Activated CD8-positive, alpha-beta memory T cell treated with anti-CD3 and anti-CD28 coated beads for 36 hours (primary cell): ENCODE results near the gene CORO2B. TPM values are rescaled to one million over a fixed set of nuclear protein-coding genes. Genes with fewer than 3 reads are reported as not detected.
"Not testable (repeated sequence)": the region's sequence is repeated elsewhere in the genome, so short reads cannot be mapped to it uniquely, and the experiment has no call there.

Source experiments
- CTCF ChIA-PET: fragments of 350-600 bp; sonication (Branson Sonifier 250); formaldehyde crosslinking; loops from one replicate; lab custom pipeline; 2021; ENCODE audit warnings: antibody characterized with exemption; lab: Charles Lee
- POLR2A ChIA-PET: fragments of 350-600 bp; sonication (Branson Sonifier 250); formaldehyde crosslinking; loops from one replicate; lab custom pipeline; 2021; ENCODE audit warnings: antibody characterized with exemption; lab: Charles Lee
- total RNA-seq, 2 experiments: library from RNA; stranded (reverse); gene quantifications; one replicate each; pipeline ENCODE4 v1.2.3, GENCODE V29; 2021

Gene CORO2B
- total RNA-seq, 2 experiments from 2014 or later, result 0.08 TPM; not detected in 1

DNA sequence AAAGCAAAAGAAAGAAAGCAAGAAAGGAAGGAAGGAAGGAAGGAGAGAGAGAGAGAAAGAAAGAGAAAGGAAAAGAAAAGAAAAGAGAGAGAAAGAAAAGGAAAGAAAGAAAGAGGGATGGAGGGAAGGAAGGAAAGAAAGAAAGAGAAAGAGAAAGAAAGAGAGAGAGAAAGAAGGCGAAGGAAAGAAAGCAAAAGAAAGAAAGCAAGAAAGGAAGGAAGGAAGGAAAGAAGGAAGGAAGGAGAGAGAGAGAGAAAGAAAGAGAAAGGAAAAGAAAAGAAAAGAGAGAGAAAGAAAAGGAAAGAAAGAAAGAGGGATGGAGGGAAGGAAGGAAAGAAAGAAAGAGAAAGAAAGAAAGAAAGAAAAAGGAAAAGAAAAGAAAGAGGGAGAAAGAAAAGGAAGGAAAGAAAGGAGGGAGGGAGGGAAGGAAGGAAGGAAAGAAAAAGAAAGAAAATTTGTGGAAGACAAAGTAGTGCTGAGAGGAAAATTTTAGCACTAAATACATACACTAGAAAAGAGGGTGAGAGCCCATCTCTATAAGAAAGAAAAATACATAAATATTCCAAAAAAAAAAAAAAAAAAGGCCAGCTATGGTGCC lies 181.3 kb downstream of the CORO2B start:
- CTCF ChIA-PET, POLR2A ChIA-PET: not testable (repeated sequence)

DNA sequence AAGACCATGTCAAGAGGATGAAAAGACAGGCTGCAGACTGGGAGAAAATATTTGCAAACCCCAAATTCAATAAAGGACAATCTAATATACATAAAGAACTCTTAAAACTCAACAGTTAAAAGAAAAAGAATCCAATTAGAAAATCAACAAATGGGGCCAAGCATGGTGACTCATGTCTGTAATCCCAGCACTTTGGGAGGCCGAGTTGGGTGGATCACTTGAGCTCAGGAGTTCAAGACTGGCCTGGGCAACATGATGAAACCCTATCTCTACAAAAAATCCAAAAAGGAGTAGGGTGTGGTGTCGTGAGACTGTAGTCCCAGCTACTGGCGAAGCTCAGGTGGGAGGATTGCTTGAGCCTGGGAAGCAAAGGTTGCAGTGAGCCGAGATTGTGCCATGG lies 184.3 kb downstream of the CORO2B start:
- ChIA-PET CTCF (no interaction called here), POLR2A (interaction anchor here (0.7 kb wide), 1 partner anchor 125 kb away, joined by 5 read pairs; no protein-coding TSS in a partner anchor)

DNA sequence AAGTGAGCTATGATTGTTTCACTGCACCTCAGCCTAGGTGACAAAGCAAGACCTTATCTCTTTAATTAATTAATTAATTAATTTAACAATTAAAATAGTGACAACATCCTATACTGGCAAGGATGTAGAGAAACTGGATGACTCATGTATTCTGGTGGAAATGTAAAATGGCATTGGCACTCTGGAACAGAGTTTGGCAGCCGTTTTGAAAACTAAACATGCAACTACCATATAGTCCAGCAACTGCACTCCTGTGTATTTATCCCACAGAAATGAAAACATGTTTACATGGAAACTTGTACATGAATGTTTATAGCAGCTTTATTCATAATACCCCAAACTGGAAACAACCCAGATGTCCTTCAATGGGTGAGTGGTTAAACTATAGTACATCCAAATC lies 185.3 kb downstream of the CORO2B start:
- ChIA-PET POLR2A (no interaction called here), CTCF (interaction anchor here (1.4 kb wide), 1 partner anchor 111 kb away, joined by 5 read pairs; no protein-coding TSS in a partner anchor)

DNA sequence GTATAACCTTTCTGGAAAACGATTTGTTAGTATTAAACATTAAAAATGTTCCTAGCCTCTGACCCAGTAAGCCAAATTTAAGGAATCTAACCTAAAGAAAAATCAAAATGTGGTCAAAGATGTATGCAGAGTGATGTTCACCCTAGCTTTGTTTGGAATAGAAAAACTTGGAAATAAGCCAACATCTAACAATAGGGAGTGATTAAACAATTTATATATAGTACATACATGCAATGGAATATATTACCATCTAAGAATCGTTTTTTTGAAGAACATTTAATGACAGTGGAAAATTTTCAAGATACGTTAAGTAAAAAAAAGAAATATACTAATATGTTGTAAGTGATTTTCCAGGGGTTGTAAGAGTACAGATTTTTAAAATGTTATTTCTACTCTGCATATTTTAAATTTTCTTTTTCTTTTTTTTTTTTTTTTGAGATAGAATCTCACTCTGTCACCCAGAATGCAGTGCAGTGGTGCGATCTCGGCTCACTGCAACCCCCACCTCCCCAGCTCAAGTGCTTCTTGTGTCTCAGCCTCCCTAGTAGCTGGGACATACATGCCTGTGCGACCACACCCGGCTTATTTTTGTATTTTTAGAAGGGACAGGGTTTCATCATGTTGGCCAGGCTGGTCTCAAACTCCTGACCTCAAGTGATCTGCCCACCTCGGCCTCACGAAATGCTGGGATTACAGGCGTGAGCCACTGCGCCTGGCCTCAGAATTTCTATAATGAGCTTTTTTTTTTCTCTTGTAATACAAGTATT lies 187.0 kb downstream of the CORO2B start:
- ChIA-PET POLR2A (no interaction called here), CTCF (interaction anchor here (1.4 kb wide), 1 partner anchor 110 kb away, joined by 5 read pairs; no protein-coding TSS in a partner anchor)

DNA sequence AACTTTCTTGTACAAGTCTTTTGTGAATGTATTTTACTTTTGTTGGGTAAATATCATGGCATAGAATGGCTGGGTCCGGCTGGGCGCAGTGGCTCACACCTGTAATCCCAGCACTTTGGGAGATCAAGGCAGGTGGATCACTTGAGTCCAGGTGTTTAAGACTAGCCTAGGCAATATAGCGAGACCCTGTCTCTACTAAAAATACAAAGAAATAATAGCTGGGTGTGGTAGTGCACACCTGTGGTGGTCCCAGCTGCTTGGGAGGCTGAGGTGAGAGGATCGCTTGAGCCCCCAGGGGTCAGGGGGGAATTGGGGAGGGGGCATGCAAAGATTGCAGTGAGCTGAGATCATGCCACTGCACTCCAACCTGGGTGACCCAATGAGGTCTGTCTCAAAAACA lies 189.0 kb downstream of the CORO2B start:
- CTCF ChIA-PET, result no interaction called here
- POLR2A ChIA-PET, result no interaction called here

DNA sequence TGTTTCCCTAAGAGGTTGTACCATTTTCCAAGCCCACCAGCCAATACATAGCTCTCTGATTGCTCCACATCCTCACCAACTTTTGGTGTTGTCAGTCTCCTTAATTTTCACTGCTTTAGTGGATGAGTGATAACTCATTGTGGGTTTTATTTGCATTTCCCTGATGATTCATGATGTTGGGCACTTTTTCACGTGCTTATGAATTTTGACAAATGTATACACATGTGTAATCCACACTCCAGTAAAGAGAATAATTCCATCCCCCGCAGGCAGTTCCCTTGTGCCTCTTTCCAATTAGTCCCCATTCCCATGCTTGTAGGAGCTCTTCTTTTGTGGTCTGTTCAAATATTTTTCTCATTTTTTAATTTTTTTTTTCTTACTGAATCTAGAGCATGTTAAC lies 189.5 kb downstream of the CORO2B start:
- POLR2A ChIA-PET, result no interaction called here
- CTCF ChIA-PET, result no interaction called here

DNA sequence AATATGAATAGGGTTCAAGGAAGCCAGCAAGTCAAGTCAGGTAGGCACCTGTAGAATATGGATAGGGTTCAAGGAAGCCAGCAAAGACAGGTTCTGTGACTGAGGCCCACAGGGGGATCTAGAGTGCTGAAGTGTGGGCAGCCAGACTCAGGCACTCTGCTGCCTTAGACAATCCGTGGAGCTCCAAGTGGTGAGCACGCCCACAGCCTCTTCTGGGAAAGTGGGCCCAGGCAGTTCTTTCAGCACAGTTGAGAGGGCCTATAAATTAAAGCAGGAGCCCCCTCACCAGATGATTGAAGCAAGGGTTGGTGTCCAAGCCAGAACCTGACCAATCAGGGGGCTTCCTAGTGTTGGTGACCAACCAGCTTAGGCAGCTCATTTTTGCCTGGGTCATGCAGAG lies 190.9 kb downstream of the CORO2B start:
- POLR2A ChIA-PET, result no interaction called here
- CTCF ChIA-PET, result interaction anchor here (0.7 kb wide), 1 partner anchor 366 kb away, joined by 3 read pairs; no protein-coding TSS in a partner anchor

DNA sequence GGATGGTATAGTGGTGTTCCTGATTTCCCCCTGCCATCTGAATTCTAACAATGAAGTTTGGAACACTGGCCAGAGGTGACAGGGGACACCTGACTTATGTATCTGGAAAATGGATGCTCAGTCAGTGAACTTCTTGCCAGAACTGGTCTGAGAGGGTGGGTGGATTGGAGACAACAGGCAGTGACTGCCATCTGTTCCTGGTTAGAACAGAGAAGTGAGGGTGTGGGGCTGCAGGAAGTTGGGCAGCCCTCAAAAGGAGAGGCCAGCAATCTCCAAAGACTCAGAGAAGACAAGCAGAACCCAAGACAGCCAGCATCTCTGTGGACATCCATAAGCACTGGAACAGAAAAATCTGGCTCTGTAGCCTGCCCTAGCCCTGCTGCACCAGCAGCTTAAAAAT lies 191.4 kb downstream of the CORO2B start:
- CTCF ChIA-PET, result interaction anchor here (0.7 to 1.9 kb wide), 2 partner anchors 106 to 111 kb away, joined by 3 to 4 read pairs; no protein-coding TSS in a partner anchor
- POLR2A ChIA-PET, result no interaction called here

DNA sequence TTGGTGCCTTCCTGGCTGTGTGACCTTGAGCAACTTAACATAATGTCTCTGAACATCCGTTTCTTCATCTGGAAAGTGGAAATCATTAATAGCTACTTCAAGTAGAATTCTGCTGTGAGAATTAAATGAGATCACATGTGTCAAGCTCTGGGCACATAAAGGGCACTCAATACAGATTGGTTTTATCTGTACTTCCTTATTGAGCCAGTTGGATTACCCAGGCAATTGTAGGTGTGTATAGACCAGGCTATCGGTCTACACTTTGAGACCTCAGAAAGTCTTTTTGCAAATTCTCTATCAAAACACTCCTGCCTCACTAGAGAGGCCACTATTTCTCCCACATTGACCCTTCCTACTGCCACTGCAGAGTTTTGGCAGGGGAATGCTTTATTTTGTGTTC lies 194.2 kb downstream of the CORO2B start:
- POLR2A ChIA-PET, result no interaction called here
- CTCF ChIA-PET, result no interaction called here

DNA sequence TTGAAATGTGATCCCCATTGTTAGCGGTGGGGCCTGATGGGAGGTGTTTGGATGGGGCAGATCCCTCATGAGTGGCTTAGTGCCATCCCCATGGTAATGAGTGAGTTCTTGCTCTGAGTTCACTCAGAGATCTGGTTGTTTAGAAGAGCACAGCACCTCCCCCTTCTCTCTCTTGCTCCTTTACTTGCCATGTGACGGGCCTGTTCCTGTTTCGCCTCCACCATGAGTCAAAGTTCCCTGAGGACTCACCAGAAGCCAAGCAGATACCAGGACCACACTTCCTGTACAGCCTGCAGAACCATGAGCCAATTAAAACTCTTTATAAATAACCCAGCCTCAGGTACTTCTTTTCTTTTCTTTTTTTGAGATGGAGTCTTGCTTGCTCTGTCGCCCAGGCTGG lies 195.3 kb downstream of the CORO2B start:
- ChIA-PET CTCF (no interaction called here), POLR2A (no interaction called here)

DNA sequence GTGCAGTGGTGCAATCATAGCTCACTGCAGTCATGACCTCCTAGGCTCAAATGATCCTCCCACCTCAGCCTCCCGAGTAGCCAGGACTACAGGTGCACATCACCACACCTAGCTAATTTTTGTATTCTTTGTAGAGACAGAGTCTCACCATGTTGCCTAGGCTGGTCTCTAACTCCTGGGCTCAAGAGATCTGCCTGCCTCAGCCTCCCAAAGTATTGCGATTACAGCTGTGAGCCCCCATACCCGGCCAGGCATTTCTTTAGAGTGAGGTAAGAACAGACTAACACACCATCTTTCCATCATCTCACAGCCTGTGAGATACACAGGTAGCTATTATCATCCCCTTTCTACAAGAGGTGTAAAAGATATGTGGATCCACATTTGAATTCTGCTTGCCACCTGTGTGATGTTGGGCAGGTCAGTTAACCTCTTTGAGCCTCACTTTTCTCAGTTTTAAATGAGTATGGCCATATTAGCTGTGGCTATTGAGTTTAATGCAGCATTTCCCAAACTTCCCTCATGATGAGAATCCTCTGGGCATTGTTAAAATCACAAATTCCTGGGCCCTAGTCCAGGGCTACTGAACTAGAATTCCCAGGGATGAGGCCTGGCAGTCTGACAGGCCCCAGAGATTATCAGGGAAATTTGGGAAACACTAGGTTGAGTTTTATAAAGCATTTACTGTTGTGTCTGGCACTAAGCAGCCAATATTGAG lies 195.9 kb downstream of the CORO2B start:
- ChIA-PET POLR2A (no interaction called here), CTCF (interaction anchor here (0.6 kb wide), 1 partner anchor 204 kb away, joined by 3 read pairs; no protein-coding TSS in a partner anchor)

DNA sequence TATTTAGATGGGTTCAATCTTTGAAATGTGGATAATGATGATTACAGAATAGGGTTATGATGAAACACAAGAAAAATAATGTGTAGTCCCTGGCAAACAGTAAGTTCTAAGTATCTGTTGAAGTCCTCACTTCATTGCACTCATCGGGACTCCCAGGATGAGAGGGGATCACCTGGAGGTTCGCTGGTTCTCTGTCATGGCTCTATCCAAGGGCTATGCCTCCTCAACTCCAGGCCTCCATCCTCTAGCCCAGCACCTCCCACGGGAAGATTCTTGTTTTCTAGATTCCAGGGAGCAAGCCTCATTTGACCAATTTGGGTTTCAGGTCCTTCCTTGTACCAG lies 196.4 kb downstream of the CORO2B start:
- POLR2A ChIA-PET, result no interaction called here
- CTCF ChIA-PET, result interaction anchor here (0.6 kb wide), 1 partner anchor 205 kb away, joined by 3 read pairs; no protein-coding TSS in a partner anchor

DNA sequence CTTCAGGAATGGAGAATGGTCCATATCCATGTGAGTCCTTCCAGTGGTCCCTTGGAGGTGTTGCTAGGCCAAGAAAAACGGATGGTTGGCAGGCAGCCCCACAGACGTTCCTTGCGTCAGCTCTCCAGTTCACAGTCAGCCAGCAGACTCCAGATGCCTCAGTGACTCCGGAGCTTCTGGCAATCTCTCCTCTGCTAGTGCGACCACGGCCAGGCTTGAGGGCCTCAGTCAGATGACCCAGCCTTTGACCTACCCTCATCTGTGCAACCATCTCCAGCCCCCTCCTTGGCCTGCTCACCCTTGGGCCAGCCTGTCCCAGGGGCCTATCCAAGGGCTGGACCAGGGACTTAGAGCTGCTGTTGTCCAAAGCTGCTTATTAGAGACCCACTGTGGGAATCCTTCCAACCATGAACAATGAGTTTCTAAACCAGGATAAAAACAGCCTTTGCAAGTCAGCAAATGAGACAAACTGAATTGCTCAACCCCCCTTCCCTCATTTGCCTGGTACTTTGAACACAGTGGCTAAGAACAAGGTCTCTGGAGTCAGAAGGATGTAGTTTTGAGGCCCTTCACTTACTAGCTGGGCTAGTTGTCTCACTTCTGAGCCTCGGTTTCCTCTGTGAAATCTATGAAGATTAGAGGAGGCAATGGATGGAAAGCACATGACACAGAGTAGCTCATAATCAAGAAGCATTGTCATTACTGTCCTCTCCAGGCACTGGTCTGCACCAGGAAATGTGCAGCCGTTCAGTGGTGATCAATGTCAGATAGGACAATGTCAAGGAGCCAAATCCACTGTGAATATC lies 197.1 kb downstream of the CORO2B start:
- ChIA-PET CTCF (no interaction called here), POLR2A (no interaction called here)

DNA sequence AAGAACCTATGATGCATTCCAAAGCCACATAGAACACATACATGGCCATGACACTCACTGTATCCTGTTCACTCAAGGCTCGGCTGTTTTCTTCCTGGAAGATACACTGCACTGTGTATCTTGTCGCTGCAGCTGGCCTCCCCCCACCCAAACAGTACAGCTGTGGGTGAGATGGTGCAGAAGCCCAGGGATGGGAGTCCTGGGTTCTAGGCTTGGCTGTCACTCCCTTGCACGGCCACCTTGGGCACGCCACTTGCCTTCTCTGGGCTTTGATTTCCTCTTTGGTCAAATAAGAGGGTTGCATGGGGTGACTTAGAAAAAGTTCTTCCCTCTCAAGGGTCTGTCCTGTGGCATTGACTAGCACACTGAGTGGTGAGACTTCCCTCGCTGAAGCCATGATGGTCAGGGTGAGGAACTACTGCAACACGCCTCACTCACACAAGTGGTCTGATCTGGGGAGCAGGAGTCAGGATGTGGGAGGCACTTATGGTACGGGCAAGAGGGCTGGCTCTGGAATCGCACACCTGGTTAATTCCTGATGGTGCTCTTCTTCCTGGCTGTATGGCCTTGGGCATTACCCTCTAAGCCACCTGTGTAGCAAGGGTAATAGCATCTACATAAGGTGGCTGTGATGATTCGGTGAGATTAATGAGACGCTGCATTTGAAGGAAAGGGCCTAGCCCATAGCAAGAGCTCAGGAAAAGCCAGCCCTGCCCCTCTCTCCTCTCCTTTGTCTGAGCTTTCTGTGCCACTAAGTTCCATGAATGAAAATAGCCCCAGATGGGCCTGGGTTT lies 197.9 kb downstream of the CORO2B start:
- ChIA-PET CTCF (no interaction called here), POLR2A (no interaction called here)

Other genes with a start within 250 kb of the CORO2B start
- under 1 TPM in 1 of 2 experiments, not detected in 1; 0.19 TPM for gene ITGA11, start 146.8 kb upstream of the CORO2B start, total RNA-seq
- gene ANP32A, start 241.9 kb downstream of the CORO2B start, total RNA-seq, result 100 to 1,000 TPM; 265 to 270 TPM